Liver (tissue), 9 donors: ENCODE data around the gene PRKCH. TPM values are rescaled to one million over a fixed set of nuclear protein-coding genes. Genes with fewer than 3 reads are reported as not detected.

Experiments used
- DNase-seq: peaks from one replicate; pipeline ENCODE4 v3.0.0-alpha.2; 2017; ENCODE audit warnings: low spot score
- H3K27ac ChIP-seq, 2 donors: one replicate each; pipeline ENCODE4 v1.7.0; 2013; ENCODE audit warnings: inconsistent platforms in 2 of 2, low read length in 2 of 2, control low read depth in 1 of 2, low read depth in 1 of 2, mild to moderate bottlenecking in 1 of 2
- H3K27me3 ChIP-seq, 4 donors: one replicate each; pipeline versions ENCODE4 v1.6.1 to v1.7.0; 2013; ENCODE audit warnings: low read length in 3 of 4, inconsistent platforms in 1 of 4, mild to moderate bottlenecking in 1 of 4, moderate library complexity in 1 of 4; ENCODE audit not compliant: control insufficient read depth in 4 of 4, insufficient read depth in 4 of 4
- H3K36me3 ChIP-seq, 4 donors: one replicate each; pipeline versions ENCODE4 v1.6.1 to v1.7.0; 2013; ENCODE audit warnings: low read length in 3 of 4, mild to moderate bottlenecking in 3 of 4, low read depth in 1 of 4, moderate library complexity in 1 of 4; ENCODE audit not compliant: control insufficient read depth in 4 of 4, insufficient read depth in 3 of 4
- H3K4me1 ChIP-seq, 4 donors: one replicate each; pipeline versions ENCODE4 v1.6.1 to v1.7.0; 2013; ENCODE audit warnings: low read length in 3 of 4, mild to moderate bottlenecking in 3 of 4, moderate library complexity in 1 of 4; ENCODE audit not compliant: control insufficient read depth in 4 of 4, insufficient read depth in 4 of 4
- H3K4me3 ChIP-seq, 3 donors: one replicate each; pipeline versions ENCODE4 v1.6.1 to v1.7.0; 2013; ENCODE audit warnings: low read length in 3 of 3, control low read depth in 1 of 3, low read depth in 1 of 3, mild to moderate bottlenecking in 1 of 3
- H3K9ac ChIP-seq, 2 donors: one replicate each; pipeline ENCODE4 v1.7.0; 2013; ENCODE audit warnings: low read length in 2 of 2, mild to moderate bottlenecking in 2 of 2, moderate library complexity in 2 of 2, control low read depth in 1 of 2, low read depth in 1 of 2
- H3K9me3 ChIP-seq, 4 donors: one replicate each; pipeline versions ENCODE4 v1.6.1 to v1.7.0; 2013; ENCODE audit warnings: low read length in 3 of 4; ENCODE audit not compliant: control insufficient read depth in 4 of 4
- ATF3 ChIP-seq: IDR thresholded peaks from 2 replicates; pipeline ENCODE4 v1.6.1; 2016; ENCODE audit warnings: antibody characterized with exemption
- CTCF ChIP-seq: fragments of 150-350 bp; IDR thresholded peaks from 2 replicates; pipeline ENCODE4 v1.5.1; 2017; ENCODE audit warnings: improper control_type of control experiment, low read depth, low read length; ENCODE audit not compliant: missing input control
- EGR1 ChIP-seq, 2 donors: IDR thresholded peaks; 2 replicates each; pipeline ENCODE4 v1.6.1; 2016 to 2018; ENCODE audit warnings: antibody characterized with exemption in 2 of 2, low read depth in 2 of 2
- FOXA1 ChIP-seq: IDR thresholded peaks from 2 replicates; pipeline ENCODE4 v1.6.1; 2016; ENCODE audit warnings: antibody characterized with exemption
- FOXA2 ChIP-seq: IDR thresholded peaks from 2 replicates; pipeline ENCODE4 v1.6.1; 2016; ENCODE audit warnings: antibody characterized with exemption
- GABPA ChIP-seq, 2 donors: IDR thresholded peaks in 1 of 2; conservative IDR thresholded peaks in 1 of 2; 2 replicates each; pipeline ENCODE4 v1.6.1; 2016; ENCODE audit warnings: antibody characterized with exemption in 2 of 2, mild to moderate bottlenecking in 1 of 2, moderate library complexity in 1 of 2
- HNF4A ChIP-seq, 2 donors: conservative IDR thresholded peaks; 2 replicates each; pipeline ENCODE4 v1.6.1; 2016; ENCODE audit warnings: antibody characterized with exemption in 2 of 2, mild to moderate bottlenecking in 2 of 2
- JUND ChIP-seq, 2 donors: IDR thresholded peaks; 2 replicates each; pipeline ENCODE4 v1.6.1; 2016; ENCODE audit warnings: antibody characterized with exemption in 2 of 2
- MAX ChIP-seq: IDR thresholded peaks from 2 replicates; pipeline ENCODE4 v1.6.1; 2016; ENCODE audit warnings: antibody characterized with exemption
- NR2F2 ChIP-seq: IDR thresholded peaks from 2 replicates; pipeline ENCODE4 v1.6.1; 2016; ENCODE audit warnings: antibody characterized with exemption
- RAD21 ChIP-seq, 2 donors: IDR thresholded peaks; 2 replicates each; pipeline ENCODE4 v1.6.1; 2016; ENCODE audit warnings: antibody characterized with exemption in 2 of 2, mild to moderate bottlenecking in 2 of 2
- REST ChIP-seq: IDR thresholded peaks from 2 replicates; pipeline ENCODE4 v1.6.1; 2016; ENCODE audit warnings: antibody characterized with exemption, mild to moderate bottlenecking
- RXRA ChIP-seq, 2 donors: IDR thresholded peaks; 2 replicates each; pipeline ENCODE4 v1.6.1; 2017 to 2018; ENCODE audit warnings: antibody characterized with exemption in 2 of 2, mild to moderate bottlenecking in 1 of 2
- SP1 ChIP-seq: IDR thresholded peaks from 2 replicates; pipeline ENCODE4 v1.6.1; 2018; ENCODE audit warnings: antibody characterized with exemption, mild to moderate bottlenecking
- YY1 ChIP-seq: IDR thresholded peaks from 2 replicates; pipeline ENCODE4 v1.6.1; 2016; ENCODE audit warnings: antibody characterized with exemption, mild to moderate bottlenecking
- WGBS: extraction: QIAGEN DNeasy Blood & Tissue Kit; methylation state at CpG from one replicate; pipeline ENCODE4 v1.1.7; 2013; 5-methylcytosine and 5-hydroxymethylcytosine counted together
- polyA plus RNA-seq, 2 donors: library from polyadenylated mRNA; stranded (reverse) in 1 of 2; unstranded in 1 of 2; fragments of 200-250 nt in 1 of 2; fragments of >200 nt in 1 of 2; fragmentation: Nextera tagmentation in 1 of 2; extraction: Ambion mirVana in 1 of 2; gene quantifications; one replicate each; pipeline versions ENCODE4 v1.2.1 to v1.2.3, GENCODE V29; 2013 to 2015
- total RNA-seq, 2 donors: library from RNA; depleted of rRNA; stranded (reverse); fragments of >200 nt; gene quantifications; one replicate each; pipeline ENCODE4 v1.2.3, GENCODE V29; 2014
- TF ChIP-seq, protein P1 (sequence below): IDR thresholded peaks from 2 replicates; pipeline ENCODE4 v1.6.1; 2016; ENCODE audit warnings: antibody characterized with exemption
- donor health status: healthy.
- donor health status: healthy.
- donor health status: healthy.
- donor health status: healthy.
- donor health status: healthy.

The PRKCH gene
- total and polyA plus RNA-seq, 4 donors: 3.9 to 13.7 (median 7.0) TPM

DNA sequence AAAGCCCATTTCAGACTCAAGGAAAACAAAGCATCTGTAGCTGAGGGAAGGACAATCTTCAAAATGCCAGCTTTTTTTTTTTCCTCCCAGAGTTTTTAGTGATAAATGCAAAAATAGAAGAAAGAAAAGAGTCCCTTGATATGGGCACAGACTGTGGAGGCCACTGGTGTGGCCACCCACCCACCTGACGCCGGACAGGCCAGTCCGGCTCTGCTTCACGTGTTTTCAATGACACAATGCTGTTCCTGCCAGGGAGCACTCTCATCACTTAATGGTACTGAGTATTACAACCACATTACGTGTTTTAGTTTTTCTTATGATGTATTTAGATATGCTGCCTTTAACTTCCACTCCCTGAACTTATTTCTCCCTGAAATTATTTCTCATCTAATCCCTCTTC, 218.3 kb downstream of the PRKCH start:
- TF ChIP-seq HNF4A (conservative IDR thresholded peaks at IDR 0.05): no peak
- no peak for TF ChIP-seq MAX
- no peak for TF ChIP-seq CTCF
- no peak for TF ChIP-seq ATF3
- TF ChIP-seq SP1: no peak
- no peak for TF ChIP-seq REST
- TF ChIP-seq FOXA2: no peak
- TF ChIP-seq GABPA (IDR thresholded peaks at IDR 0.05 in 1 of 2, conservative IDR thresholded peaks at IDR 0.05 in 1 of 2): no peak
- no peak for TF ChIP-seq EGR1 (IDR thresholded peaks at IDR 0.05; ENCODE audit: low read depth in 2 of 2)
- TF ChIP-seq FOXA1: no peak
- TF ChIP-seq NR2F2: no peak
- TF ChIP-seq RXRA (IDR thresholded peaks at IDR 0.05): no peak
- TF ChIP-seq JUND (IDR thresholded peaks at IDR 0.05): no peak
- no peak for TF ChIP-seq RAD21 (IDR thresholded peaks at IDR 0.05)
- 97% methylated on average over 5 of the region's 5 CpGs for WGBS
- H3K9ac ChIP-seq: no peak overlapping the region
- H3K4me3 ChIP-seq: no peak overlapping the region
- H3K36me3 ChIP-seq: no peaks in the 10 kb centered on the region
- no peak for DNase-seq
- H3K27ac ChIP-seq: no peak overlapping the region
- no peaks in the 10 kb centered on the region for H3K9me3 ChIP-seq
- peaks cover 9 to 46% (median 32%) of the 10 kb centered on the region in 4 donors for H3K4me1 ChIP-seq
- no peaks in the 10 kb centered on the region for H3K27me3 ChIP-seq

DNA sequence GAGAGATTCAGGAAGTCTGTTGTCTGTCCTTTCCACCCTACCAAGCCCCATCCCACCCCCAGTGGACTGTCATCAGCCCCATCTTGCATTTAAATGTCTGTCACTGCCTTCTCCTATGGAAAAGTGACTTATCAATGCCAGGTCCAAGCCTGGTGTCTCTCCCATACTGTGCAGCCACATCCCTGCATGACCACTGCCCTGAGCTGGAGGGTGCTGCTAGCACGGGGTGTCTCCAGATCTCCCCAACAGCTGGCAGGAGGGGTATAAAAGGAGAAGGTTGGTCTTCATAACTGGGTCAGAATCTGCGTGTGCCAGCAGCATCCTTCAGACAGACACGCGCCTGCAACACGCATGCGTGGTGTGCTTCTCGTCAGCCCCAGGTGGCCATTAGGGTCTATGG, 219.6 kb downstream of the PRKCH start:
- Histone ChIP-seq H3K27ac (no peak overlapping the region), H3K9me3 (no peaks in the 10 kb centered on the region), H3K9ac (no peak overlapping the region), H3K4me3 (no peak overlapping the region), H3K27me3 (no peaks in the 10 kb centered on the region), H3K36me3 (no peaks in the 10 kb centered on the region), H3K4me1 (peaks cover 9 to 46% (median 32%) of the 10 kb centered on the region in 4 donors)
- WGBS: 82% methylated on average over 7 of the region's 7 CpGs
- no peak for TF ChIP-seq FOXA1
- no peak for TF ChIP-seq YY1
- no peak for TF ChIP-seq MAX
- TF ChIP-seq REST: no peak
- TF ChIP-seq, protein P1, sequence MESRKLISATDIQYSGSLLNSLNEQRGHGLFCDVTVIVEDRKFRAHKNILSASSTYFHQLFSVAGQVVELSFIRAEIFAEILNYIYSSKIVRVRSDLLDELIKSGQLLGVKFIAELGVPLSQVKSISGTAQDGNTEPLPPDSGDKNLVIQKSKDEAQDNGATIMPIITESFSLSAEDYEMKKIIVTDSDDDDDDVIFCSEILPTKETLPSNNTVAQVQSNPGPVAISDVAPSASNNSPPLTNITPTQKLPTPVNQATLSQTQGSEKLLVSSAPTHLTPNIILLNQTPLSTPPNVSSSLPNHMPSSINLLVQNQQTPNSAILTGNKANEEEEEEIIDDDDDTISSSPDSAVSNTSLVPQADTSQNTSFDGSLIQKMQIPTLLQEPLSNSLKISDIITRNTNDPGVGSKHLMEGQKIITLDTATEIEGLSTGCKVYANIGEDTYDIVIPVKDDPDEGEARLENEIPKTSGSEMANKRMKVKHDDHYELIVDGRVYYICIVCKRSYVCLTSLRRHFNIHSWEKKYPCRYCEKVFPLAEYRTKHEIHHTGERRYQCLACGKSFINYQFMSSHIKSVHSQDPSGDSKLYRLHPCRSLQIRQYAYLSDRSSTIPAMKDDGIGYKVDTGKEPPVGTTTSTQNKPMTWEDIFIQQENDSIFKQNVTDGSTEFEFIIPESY: no peak
- TF ChIP-seq FOXA2: no peak
- no peak for DNase-seq
